Fibroblast of the aortic adventitia (primary cell): Measurements from ENCODE around the gene INPP4A. TPM values are rescaled to one million over a fixed set of nuclear protein-coding genes. Genes with fewer than 3 reads are reported as not detected.
"Not testable (repeated sequence)": the region's sequence is repeated elsewhere in the genome, so short reads cannot be mapped to it uniquely, and the experiment has no call there.

Experiments
- DNase-seq: peaks from one replicate; pipeline ENCODE4 v3.0.0-alpha.2; 2010; ENCODE audit warnings: low read depth
- H3K4me3 ChIP-seq: 2 replicates; pipeline ENCODE4 v1.5.1; 2011; ENCODE audit warnings: low read depth, mild to moderate bottlenecking, control low read depth, low read length, moderate library complexity
- CTCF ChIP-seq: IDR thresholded peaks from 2 replicates; pipeline ENCODE4 v1.5.1; 2011; ENCODE audit warnings: mild to moderate bottlenecking, low read length, control low read depth, inconsistent platforms; ENCODE audit not compliant: insufficient read depth
- total RNA-seq: library from RNA; depleted of rRNA; stranded (reverse); fragments of >200 nt; gene quantifications from 2 replicates; pipeline ENCODE4 v1.2.3, GENCODE V29; 2012; ENCODE audit warnings: low replicate concordance

The INPP4A gene
- total RNA-seq, 1 donor = 16.2 TPM

GRCh38 chr2:98405301-98405700, 39.4 kb upstream of the INPP4A start:
- TF ChIP-seq CTCF = no peak
- DNase-seq = no peak
- no peak overlapping the region for H3K4me3 ChIP-seq

GRCh38 chr2:98408155-98408554, 36.5 kb upstream of the INPP4A start:
- TF ChIP-seq CTCF = no peak
- no peak overlapping the region for H3K4me3 ChIP-seq
- DNase-seq = no peak

GRCh38 chr2:98412751-98413458, 31.8 kb upstream of the INPP4A start:
- peak; percentile 79 for TF ChIP-seq CTCF
- no peak overlapping the region for H3K4me3 ChIP-seq
- peak; percentile 69 for DNase-seq

GRCh38 chr2:98414246-98414645, 30.4 kb upstream of the INPP4A start:
- not testable (repeated sequence) for H3K4me3 ChIP-seq, DNase-seq

GRCh38 chr2:98415719-98416248, 28.9 kb upstream of the INPP4A start:
- DNase-seq, H3K4me3 ChIP-seq: not testable (repeated sequence)

- DNase-seq = no peak
- H3K4me3 ChIP-seq = no peak overlapping the region
- no peak for TF ChIP-seq CTCF
These were observed 28.1 kb upstream of the INPP4A start for GRCh38 chr2:98416383-98417159.

- TF ChIP-seq CTCF = no peak
- no peak overlapping the region for H3K4me3 ChIP-seq
- no peak for DNase-seq
These were observed 25.1 kb upstream of the INPP4A start for GRCh38 chr2:98419544-98419943.
